Panc1 (cell line): ENCODE data around the gene PTPRZ1. TPM values are rescaled to one million over a fixed set of nuclear protein-coding genes. Genes with fewer than 3 reads are reported as not detected.

Experiments used
- ATAC-seq: fragments of 200-7000 bp; cut with Tn5 transposase; 2 replicates; pipeline ENCODE4 v1.9.1; 2020; ENCODE audit warnings: mild to moderate bottlenecking, moderate library complexity
- BruUV-seq: library from RNA; stranded (reverse); fragments of 400-500 nt; replicated peaks from 2 replicates; lab custom pipeline; 2021; lab: Mats Ljungman, UMichigan
- CTCF ChIA-PET: fragments of 300-600 bp; sonication (Branson Sonifier 250); formaldehyde crosslinking; loops from one replicate; lab custom pipeline; 2022; ENCODE audit warnings: antibody characterized with exemption; lab: Charles Lee
- POLR2A ChIA-PET: fragments of 300-600 bp; sonication (Branson Sonifier 250); formaldehyde crosslinking; loops from one replicate; lab custom pipeline; 2022; ENCODE audit warnings: antibody characterized with exemption; lab: Charles Lee
- DNase-seq: peaks from one replicate; pipeline ENCODE4 v3.0.0-alpha.2; 2010; ENCODE audit warnings: low read depth, low spot score
- H3K27ac ChIP-seq: 2 replicates; pipeline ENCODE4 v1.5.1; 2011; ENCODE audit warnings: mild to moderate bottlenecking, low read length, inconsistent platforms
- H3K27me3 ChIP-seq: fragments of 200-500 bp; sonication (Bioruptor generic); 2 replicates; pipeline ENCODE4 v1.6.0; 2014; ENCODE audit warnings: low read length, inconsistent platforms; ENCODE audit not compliant: control insufficient read depth, insufficient read depth
- H3K36me3 ChIP-seq: fragments of 200-500 bp; sonication (Bioruptor generic); 2 replicates; pipeline ENCODE4 v1.5.1; 2014; ENCODE audit warnings: inconsistent platforms, mild to moderate bottlenecking, low read length, moderate library complexity; ENCODE audit not compliant: control insufficient read depth, insufficient read depth
- H3K4me1 ChIP-seq: 2 replicates; pipeline ENCODE4 v1.5.1; 2011; ENCODE audit warnings: inconsistent platforms, mild to moderate bottlenecking, low read length, moderate library complexity; ENCODE audit not compliant: control insufficient read depth, insufficient read depth
- H3K4me3 ChIP-seq, 2 experiments: 2 replicates each; pipeline ENCODE4 v1.5.1; 2011 to 2012; ENCODE audit warnings: low read depth in 2 of 2, low read length in 2 of 2, mild to moderate bottlenecking in 2 of 2, inconsistent platforms in 1 of 2, moderate library complexity in 1 of 2
- H3K9me3 ChIP-seq: fragments of 200-500 bp; sonication (Bioruptor generic); 2 replicates; pipeline ENCODE4 v1.5.1; 2014; ENCODE audit warnings: low read depth, mild to moderate bottlenecking, inconsistent platforms, low read length, moderate library complexity; ENCODE audit not compliant: control insufficient read depth, insufficient read depth
- CTCF ChIP-seq: fragments of 450-650 bp; IDR thresholded peaks from 2 replicates; pipeline ENCODE4 v1.5.1; 2017; ENCODE audit warnings: mild to moderate bottlenecking
- POLR2AphosphoS5 ChIP-seq: IDR thresholded peaks from 2 replicates; pipeline ENCODE4 v1.6.1; 2012; ENCODE audit warnings: mild to moderate bottlenecking, low read depth, low read length, moderate library complexity
- SIN3A ChIP-seq: IDR thresholded peaks from 2 replicates; pipeline ENCODE4 v1.6.1; 2012; ENCODE audit warnings: low read depth, mild to moderate bottlenecking, low read length, moderate library complexity, borderline replicate concordance; ENCODE audit not compliant: insufficient read depth
- TCF7L2 ChIP-seq: IDR thresholded peaks from 2 replicates; pipeline ENCODE4 v1.6.1; 2011; ENCODE audit warnings: mild to moderate bottlenecking, low read depth, low read length, inconsistent platforms
- in situ Hi-C: cut with HindIII; loops from 2 replicates; pipeline ENCODE4 v1.10.0; 2016; ENCODE audit warnings: low sequenced_read_pairs, low pct_unique_long_range_greater_than_20kb
- intact Hi-C: fragments of 100-400 bp; cut with micrococcal nuclease; formaldehyde crosslinking; loops from one replicate; pipeline ENCODE4 v1.10.0; 2022; ENCODE audit not compliant: unreplicated experiment
- total RNA-seq: library from RNA; stranded (reverse); gene quantifications from one replicate; pipeline ENCODE4 v1.2.1, GENCODE V29; 2021; ENCODE audit not compliant: unreplicated experiment
- TF ChIP-seq, protein P1 (sequence below), 2 experiments: IDR thresholded peaks; 2 replicates each; pipeline ENCODE4 v1.6.1; 2011 to 2012; ENCODE audit warnings: low read depth in 2 of 2, control low read depth in 1 of 2, low read length in 1 of 2, mild to moderate bottlenecking in 1 of 2, moderate library complexity in 1 of 2; ENCODE audit not compliant: insufficient read depth in 1 of 2

Gene PTPRZ1
- total RNA-seq, 1 experiment from 2014 or later = 0.05 TPM

- Histone ChIP-seq H3K27ac (no peak overlapping the region), H3K4me3 (no peak overlapping the region), H3K36me3 (no peaks in the 10 kb centered on the region), H3K4me1 (no peaks in the 10 kb centered on the region), H3K9me3 (no peaks in the 10 kb centered on the region), H3K27me3 (peaks cover 4% of the 10 kb centered on the region; the same call in 1 of the 2 replicates)
- ChIA-PET CTCF (no interaction called here), POLR2A (no interaction called here)
- intact Hi-C loops (no loop called here), in situ Hi-C loops (no loop called here)
- TF ChIP-seq POLR2AphosphoS5 (no peak), SIN3A (no peak), TCF7L2 (no peak), CTCF (no peak)
- TF ChIP-seq, protein P1, sequence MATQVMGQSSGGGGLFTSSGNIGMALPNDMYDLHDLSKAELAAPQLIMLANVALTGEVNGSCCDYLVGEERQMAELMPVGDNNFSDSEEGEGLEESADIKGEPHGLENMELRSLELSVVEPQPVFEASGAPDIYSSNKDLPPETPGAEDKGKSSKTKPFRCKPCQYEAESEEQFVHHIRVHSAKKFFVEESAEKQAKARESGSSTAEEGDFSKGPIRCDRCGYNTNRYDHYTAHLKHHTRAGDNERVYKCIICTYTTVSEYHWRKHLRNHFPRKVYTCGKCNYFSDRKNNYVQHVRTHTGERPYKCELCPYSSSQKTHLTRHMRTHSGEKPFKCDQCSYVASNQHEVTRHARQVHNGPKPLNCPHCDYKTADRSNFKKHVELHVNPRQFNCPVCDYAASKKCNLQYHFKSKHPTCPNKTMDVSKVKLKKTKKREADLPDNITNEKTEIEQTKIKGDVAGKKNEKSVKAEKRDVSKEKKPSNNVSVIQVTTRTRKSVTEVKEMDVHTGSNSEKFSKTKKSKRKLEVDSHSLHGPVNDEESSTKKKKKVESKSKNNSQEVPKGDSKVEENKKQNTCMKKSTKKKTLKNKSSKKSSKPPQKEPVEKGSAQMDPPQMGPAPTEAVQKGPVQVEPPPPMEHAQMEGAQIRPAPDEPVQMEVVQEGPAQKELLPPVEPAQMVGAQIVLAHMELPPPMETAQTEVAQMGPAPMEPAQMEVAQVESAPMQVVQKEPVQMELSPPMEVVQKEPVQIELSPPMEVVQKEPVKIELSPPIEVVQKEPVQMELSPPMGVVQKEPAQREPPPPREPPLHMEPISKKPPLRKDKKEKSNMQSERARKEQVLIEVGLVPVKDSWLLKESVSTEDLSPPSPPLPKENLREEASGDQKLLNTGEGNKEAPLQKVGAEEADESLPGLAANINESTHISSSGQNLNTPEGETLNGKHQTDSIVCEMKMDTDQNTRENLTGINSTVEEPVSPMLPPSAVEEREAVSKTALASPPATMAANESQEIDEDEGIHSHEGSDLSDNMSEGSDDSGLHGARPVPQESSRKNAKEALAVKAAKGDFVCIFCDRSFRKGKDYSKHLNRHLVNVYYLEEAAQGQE (IDR thresholded peaks at IDR 0.05; ENCODE audit: insufficient read depth in 1 of 2, low read depth in 2 of 2, low read length in 1 of 2) = no peak
- no peak for DNase-seq
- ATAC-seq = no peak
- no TSS peak for BruUV-seq
Measured at GRCh38 chr7:121901026-121901425, 28.1 kb downstream of the PTPRZ1 start.

- TF ChIP-seq, protein P1 (IDR thresholded peaks at IDR 0.05; ENCODE audit: insufficient read depth in 1 of 2, low read depth in 2 of 2, low read length in 1 of 2) = no peak
- TF ChIP-seq TCF7L2 (no peak), CTCF (no peak), SIN3A (no peak), POLR2AphosphoS5 (no peak)
- in situ Hi-C loops (no loop called here), intact Hi-C loops (no loop called here)
- ChIA-PET POLR2A (no interaction called here), CTCF (no interaction called here)
- DNase-seq = no peak
- no peak for ATAC-seq
- Histone ChIP-seq H3K36me3 (no peaks in the 10 kb centered on the region), H3K4me1 (no peaks in the 10 kb centered on the region), H3K27me3 (no peaks in the 10 kb centered on the region), H3K27ac (no peak overlapping the region), H3K9me3 (no peaks in the 10 kb centered on the region), H3K4me3 (no peak overlapping the region)
- no TSS peak for BruUV-seq
Measured at GRCh38 chr7:121904120-121904519, 31.2 kb downstream of the PTPRZ1 start.
